SJCRH30 (cell line): Measurements from ENCODE around the gene BRME1. TPM values are rescaled to one million over a fixed set of nuclear protein-coding genes. Genes with fewer than 3 reads are reported as not detected.

ENCODE experiments used
- DNase-seq, 2 experiments: peaks; one replicate each; pipeline ENCODE4 v3.0.0-alpha.2; 2015 to 2020
- H3K27ac ChIP-seq: fragments of 250-450 bp; sonication (Bioruptor Pico); 2 replicates; pipeline ENCODE4 v1.5.1; 2020; ENCODE audit warnings: mild to moderate bottlenecking, moderate library complexity
- H3K27me3 ChIP-seq: fragments of 250-450 bp; sonication (Bioruptor Pico); 2 replicates; pipeline ENCODE4 v1.5.1; 2020; ENCODE audit warnings: mild to moderate bottlenecking, moderate library complexity
- H3K36me3 ChIP-seq: fragments of 250-450 bp; sonication (Bioruptor Pico); 2 replicates; pipeline ENCODE4 v1.5.1; 2020; ENCODE audit warnings: mild to moderate bottlenecking, moderate library complexity
- H3K4me1 ChIP-seq: fragments of 250-450 bp; sonication (Bioruptor Pico); 2 replicates; pipeline ENCODE4 v1.5.1; 2020; ENCODE audit warnings: mild to moderate bottlenecking, moderate library complexity
- H3K4me3 ChIP-seq: fragments of 250-450 bp; sonication (Bioruptor Pico); 2 replicates; pipeline ENCODE4 v1.5.1; 2020; ENCODE audit warnings: mild to moderate bottlenecking, moderate library complexity
- H3K9me3 ChIP-seq: fragments of 250-450 bp; sonication (Bioruptor Pico); replicated peaks from 2 replicates; pipeline ENCODE4 v1.5.1; 2020; ENCODE audit warnings: mild to moderate bottlenecking, moderate library complexity
- total RNA-seq: library from RNA; depleted of rRNA; stranded (reverse); fragments of >200 nt; shearing (Covaris generic); gene quantifications from 2 replicates; pipeline ENCODE4 v1.2.3, GENCODE V29; 2014

BRME1 gene
- total RNA-seq, 1 experiment from 2014 or later: 10.0 TPM

DNA sequence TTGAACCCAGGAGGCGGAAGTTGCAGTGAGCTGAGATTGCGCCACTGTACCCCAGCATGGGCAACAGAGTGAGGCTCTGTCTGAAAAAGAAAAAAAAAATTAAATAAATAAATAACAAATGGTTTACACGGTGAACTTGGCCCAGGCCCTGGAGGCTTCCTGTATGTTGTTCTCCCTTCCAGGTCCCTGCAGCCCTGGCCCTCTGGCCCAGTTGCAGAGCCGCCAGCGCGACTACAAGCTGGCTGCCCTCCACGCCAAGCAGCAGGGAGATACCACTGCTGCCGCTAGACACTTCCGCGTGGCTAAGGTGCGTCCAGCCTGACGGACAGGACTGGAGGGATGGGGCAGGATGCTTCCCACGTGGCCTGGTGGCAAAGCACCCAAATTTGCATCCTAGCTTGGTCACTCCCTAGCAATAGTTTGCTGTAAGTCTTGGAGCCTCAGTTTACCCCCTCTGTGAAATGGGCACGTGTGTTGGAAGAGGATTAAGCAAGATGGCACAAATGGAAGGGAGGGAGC lies 12.0 kb upstream of the BRME1 start:
- no peak overlapping the region for H3K4me3 ChIP-seq
- no peaks in the 10 kb centered on the region for H3K27me3 ChIP-seq
- H3K4me1 ChIP-seq: no peaks in the 10 kb centered on the region
- no peak overlapping the region for H3K27ac ChIP-seq
- H3K36me3 ChIP-seq: peaks cover 6% of the 10 kb centered on the region
- peaks cover 5% of the 10 kb centered on the region; the same call in 1 of the 2 replicates for H3K9me3 ChIP-seq
- no peak for DNase-seq

DNA sequence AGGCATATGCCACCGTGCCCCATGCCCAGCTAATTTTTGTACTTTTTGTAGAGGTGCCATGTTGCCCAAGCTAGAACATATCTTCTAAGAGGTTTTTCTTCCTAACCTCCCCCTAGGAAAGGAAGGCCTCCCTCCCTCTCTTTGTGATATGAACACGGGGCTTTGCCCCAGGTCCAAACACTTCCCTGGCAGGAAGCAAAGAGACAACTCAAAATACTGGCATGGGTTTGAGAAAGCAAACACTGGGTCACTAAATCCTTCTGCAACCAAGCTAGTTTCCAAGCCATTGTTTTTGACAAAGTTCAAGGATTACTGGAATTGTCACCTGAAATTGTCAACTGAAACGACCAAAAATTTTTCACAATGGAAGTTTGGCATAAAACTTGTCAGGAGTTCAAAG lies 8.9 kb upstream of the BRME1 start:
- no peaks in the 10 kb centered on the region for H3K9me3 ChIP-seq
- H3K27me3 ChIP-seq: no peaks in the 10 kb centered on the region
- H3K27ac ChIP-seq: no peak overlapping the region
- no peaks in the 10 kb centered on the region for H3K4me1 ChIP-seq
- H3K36me3 ChIP-seq: no peaks in the 10 kb centered on the region; the same call in 1 of the 2 replicates
- no peak for DNase-seq
- no peak overlapping the region for H3K4me3 ChIP-seq

DNA sequence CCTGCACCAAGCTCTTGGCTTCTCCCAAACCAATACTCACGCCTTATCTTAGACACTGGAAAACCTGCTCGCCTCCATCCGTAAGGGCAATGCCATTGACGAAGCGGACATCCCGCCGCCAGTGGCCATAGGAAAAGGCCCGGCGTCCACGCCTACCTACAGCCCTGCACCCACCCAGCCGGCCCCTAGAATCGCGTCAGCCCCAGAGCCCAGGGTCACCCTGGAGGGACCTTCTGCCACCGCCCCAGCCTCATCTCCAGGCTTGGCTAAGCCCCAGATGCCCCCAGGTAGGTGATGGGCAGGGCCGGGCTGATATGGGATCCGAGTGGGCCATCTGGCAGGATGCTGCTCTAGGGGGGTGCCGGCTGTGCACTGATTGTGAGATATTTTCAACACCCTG lies 7.4 kb upstream of the BRME1 start:
- H3K27me3 ChIP-seq: no peaks in the 10 kb centered on the region
- no peak for DNase-seq
- H3K4me3 ChIP-seq: no peak overlapping the region
- no peaks in the 10 kb centered on the region for H3K36me3 ChIP-seq
- no peaks in the 10 kb centered on the region for H3K4me1 ChIP-seq
- H3K9me3 ChIP-seq: no peaks in the 10 kb centered on the region
- no peak overlapping the region for H3K27ac ChIP-seq

DNA sequence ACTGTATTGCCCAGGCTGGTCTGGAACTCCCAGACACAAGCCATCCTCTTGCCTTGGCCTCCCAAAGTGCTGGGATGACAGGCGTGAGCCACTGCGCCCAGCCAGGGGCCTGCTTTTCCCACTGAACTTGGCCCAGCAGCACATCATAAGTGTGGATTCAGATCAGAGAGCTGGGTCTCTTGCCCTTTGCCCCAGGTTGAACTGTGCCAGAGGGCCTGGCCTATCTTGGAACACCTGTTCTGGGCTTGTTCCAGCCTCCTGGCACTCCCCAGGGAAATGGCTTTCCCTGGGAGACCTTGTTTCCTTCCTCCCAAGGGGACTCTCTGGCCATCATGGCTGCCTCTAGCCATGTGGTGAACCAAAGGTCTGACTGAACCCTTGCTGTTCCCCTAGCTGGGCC lies 3.5 kb upstream of the BRME1 start:
- H3K27me3 ChIP-seq: no peaks in the 10 kb centered on the region
- H3K36me3 ChIP-seq: no peaks in the 10 kb centered on the region
- no peak overlapping the region for H3K27ac ChIP-seq
- H3K9me3 ChIP-seq: no peaks in the 10 kb centered on the region
- H3K4me3 ChIP-seq: no peak overlapping the region
- peaks cover 4% of the 10 kb centered on the region; the same call in 1 of the 2 replicates for H3K4me1 ChIP-seq
- no peak for DNase-seq

DNA sequence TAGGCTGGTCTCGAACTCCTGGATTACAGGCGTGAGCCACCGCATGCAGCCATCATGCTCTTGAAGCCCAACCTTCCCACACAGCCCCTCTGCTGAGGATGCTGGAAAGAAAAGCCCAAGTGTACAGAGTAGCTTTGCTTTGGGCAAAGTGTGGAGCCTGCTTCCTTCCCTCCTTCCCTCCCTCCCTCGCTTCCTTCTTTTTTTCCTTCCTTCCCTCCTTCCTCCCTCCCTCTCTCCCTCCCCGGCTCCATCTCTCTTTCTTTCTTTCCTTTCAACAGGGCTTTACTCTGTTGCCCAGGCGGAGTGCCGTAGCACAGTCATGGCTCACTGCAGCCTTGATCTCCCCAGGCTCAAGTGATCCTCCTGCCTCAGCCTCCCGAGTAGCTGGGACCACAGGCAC lies 2.8 kb upstream of the BRME1 start:
- H3K9me3 ChIP-seq: no peaks in the 10 kb centered on the region
- no peak overlapping the region for H3K27ac ChIP-seq
- H3K27me3 ChIP-seq: no peaks in the 10 kb centered on the region

DNA sequence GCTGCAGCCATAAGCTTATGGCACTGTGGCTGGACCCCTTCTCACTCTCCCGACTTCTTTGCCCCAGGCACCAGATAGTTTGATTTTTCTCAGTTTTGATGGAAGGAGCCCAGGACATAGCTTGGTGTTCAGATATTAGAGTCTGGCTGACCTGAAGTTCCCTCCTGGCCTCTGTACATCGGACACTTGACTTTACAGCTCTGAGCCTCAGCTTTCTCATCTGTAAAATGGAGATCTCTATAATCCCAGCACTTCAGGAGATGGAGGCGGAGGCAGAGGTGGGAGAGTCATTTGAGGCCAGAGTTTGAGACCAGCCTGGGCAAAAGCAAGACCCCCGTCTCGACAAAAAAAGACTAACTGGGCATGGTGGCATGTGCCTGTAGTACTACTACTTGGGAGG lies 993 bp upstream of the BRME1 start:
- Histone ChIP-seq H3K27me3 (no peaks in the 10 kb centered on the region), H3K4me3 (peak overlapping the region; percentile 87), H3K27ac (no peak overlapping the region), H3K36me3 (no peaks in the 10 kb centered on the region), H3K9me3 (no peaks in the 10 kb centered on the region), H3K4me1 (peaks cover 4% of the 10 kb centered on the region; the same call in 1 of the 2 replicates)
- no peak for DNase-seq

More for the DNA sequence above, 2.8 kb upstream of the BRME1 start:
- Histone ChIP-seq H3K36me3 (no peaks in the 10 kb centered on the region), H3K4me3 (no peak overlapping the region), H3K4me1 (peaks cover 4% of the 10 kb centered on the region; the same call in 1 of the 2 replicates)
- DNase-seq: no peak

DNA sequence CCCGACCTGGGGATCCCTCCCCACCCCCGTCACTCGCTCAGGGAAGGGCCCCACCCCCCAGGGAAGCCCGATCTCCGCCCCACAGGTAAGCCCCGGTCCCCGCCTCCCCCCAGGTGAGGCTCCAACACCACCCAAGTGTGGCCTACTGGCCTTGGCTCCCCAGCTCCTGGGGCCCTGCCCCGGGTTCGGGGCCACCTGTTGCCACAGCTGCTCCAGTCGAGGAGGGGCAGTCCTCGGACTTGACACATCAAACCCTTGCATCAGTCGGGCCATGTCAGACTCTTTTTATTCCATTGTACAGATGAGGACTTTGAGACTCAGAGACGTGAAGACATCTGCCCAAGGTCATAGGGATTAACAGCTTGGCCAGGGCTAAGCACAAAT lies 596 bp upstream of the BRME1 start:
- H3K27ac ChIP-seq: peak overlapping the region; percentile 60
- DNase-seq: peak; percentile 58 to 62
- no peaks in the 10 kb centered on the region for H3K27me3 ChIP-seq
- no peaks in the 10 kb centered on the region for H3K9me3 ChIP-seq
- H3K4me1 ChIP-seq: peaks cover 4% of the 10 kb centered on the region; the same call in 1 of the 2 replicates
- H3K4me3 ChIP-seq: peak overlapping the region; percentile 87
- H3K36me3 ChIP-seq: no peaks in the 10 kb centered on the region

DNA sequence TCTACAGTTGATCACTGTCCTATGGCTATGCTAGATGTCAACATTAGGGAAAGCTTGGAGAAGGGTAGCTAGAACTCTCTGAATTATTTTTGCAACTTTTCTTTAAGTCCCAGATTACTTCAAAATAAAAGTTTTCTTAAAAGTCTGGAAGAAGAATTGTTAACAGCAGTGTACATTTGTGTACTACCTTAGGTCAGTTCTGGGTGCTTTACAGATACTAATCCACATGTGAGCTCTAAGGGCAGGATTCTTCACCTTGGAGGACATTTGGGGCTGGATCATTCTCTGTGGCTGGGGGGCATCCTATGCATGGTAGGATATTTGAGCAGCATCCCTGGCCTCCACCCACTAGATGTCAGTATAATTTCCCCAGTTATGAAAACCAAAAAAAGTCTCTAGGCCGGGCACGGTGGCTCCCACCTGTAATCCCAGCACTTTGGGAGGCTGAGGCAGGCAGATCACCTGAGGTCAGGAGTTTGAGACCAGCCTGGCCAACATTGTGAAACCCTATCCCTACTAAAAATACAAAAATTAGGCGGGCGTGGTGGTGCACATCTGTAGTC lies 2.8 kb downstream of the BRME1 start:
- Histone ChIP-seq H3K27me3 (no peaks in the 10 kb centered on the region), H3K4me1 (peaks cover 4% of the 10 kb centered on the region; the same call in 1 of the 2 replicates), H3K27ac (no peak overlapping the region), H3K4me3 (no peak overlapping the region), H3K9me3 (no peaks in the 10 kb centered on the region), H3K36me3 (no peaks in the 10 kb centered on the region)
- DNase-seq: peak in 1 of 2 experiments; percentile 39

DNA sequence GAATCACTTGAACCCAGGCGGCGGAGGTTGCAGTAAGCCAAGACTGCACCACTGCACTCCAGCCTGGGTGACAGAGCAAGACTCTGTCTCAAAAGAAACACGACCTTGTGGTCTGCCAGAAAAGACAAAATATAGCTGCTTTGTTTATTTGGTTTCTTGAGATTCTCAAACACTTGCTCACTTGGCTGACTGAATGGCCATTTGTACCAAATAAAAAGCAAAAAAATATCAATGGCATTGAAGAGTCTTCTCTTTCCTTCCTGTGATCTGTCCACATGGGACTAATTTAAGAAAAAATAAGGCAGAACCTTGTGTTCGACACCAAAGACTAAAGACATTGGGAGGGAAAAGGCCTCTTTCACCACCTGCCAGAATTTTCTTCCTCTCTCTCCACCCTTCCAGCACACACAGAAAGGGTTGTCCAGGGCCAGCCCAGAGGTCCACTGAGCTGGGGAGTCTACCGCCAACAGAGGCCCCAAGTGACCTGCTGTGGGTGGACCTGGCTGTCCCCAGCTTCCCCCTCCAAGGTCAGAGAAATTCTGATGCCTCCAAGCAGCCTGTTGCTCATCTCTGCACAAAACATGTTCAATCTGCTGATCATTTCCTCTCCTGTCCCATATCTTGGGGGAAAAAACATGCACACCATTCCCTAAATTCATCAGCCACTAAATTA lies 5.9 kb downstream of the BRME1 start:
- Histone ChIP-seq H3K4me1 (no peaks in the 10 kb centered on the region), H3K36me3 (no peaks in the 10 kb centered on the region), H3K27ac (no peak overlapping the region), H3K27me3 (no peaks in the 10 kb centered on the region), H3K9me3 (no peaks in the 10 kb centered on the region), H3K4me3 (no peak overlapping the region)
- no peak for DNase-seq

DNA sequence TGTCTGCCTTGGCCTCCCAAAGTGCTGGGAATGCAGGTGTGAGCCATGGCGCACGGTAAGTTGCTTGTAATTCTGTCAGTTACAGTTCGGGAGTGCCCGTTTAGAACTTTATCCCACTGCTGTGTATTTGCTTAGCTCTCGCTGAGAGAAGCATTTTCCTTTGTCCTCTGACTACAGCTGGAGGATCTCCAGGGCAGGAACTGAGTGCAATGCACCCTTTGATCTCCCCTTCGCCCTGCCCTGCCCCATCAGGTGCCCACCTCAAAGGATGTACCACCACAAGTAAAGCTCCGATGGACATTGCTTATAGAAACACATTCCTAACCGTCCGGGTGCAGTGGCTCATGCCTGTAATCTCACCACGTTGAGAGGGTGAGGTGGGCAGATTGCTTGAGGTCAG lies 6.5 kb downstream of the BRME1 start:
- no peaks in the 10 kb centered on the region for H3K4me1 ChIP-seq
- H3K36me3 ChIP-seq: no peaks in the 10 kb centered on the region
- H3K4me3 ChIP-seq: no peak overlapping the region
- no peak overlapping the region for H3K27ac ChIP-seq
- DNase-seq: no peak
- no peaks in the 10 kb centered on the region for H3K9me3 ChIP-seq
- H3K27me3 ChIP-seq: no peaks in the 10 kb centered on the region

DNA sequence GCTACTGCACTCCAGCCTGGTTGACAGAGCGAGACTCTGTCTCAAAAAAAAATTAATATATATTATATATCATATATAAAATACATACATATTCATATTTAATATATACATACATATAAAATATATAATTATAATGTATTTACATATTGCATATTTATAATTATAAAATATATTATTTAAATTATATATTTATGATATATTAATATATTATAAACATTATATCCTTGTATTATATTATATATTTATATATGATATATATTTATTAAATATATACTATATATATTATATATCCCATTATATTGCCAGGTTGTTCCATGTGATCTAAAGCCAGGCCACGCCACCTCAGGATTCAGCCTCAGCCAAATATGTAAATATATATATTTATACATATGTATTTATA lies 9.7 kb downstream of the BRME1 start:
- DNase-seq: no peak
- no peaks in the 10 kb centered on the region for H3K36me3 ChIP-seq
- no peaks in the 10 kb centered on the region for H3K9me3 ChIP-seq
- no peaks in the 10 kb centered on the region for H3K27me3 ChIP-seq
- H3K4me1 ChIP-seq: no peaks in the 10 kb centered on the region
- no peak overlapping the region for H3K4me3 ChIP-seq
- H3K27ac ChIP-seq: no peak overlapping the region

DNA sequence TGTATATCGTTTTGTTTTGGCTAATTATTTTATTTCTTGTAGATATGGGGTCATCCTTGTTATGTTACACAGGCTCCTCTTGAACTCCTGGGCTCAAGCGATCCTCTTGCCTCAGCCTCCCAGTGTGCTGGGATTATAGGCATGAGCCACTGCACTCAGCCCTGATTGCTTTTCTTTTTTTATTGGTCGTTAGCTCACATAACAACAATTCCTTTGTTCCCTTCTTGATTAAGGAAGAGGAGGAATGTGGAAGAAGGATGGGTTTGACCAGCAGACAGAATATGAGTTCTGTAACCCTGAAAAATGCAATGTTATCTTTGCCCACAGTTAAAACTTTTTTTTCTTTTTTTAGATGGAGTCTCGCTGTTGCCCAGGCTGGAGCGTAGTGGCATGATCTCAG lies 11.4 kb downstream of the BRME1 start:
- no peak overlapping the region for H3K27ac ChIP-seq
- H3K27me3 ChIP-seq: no peaks in the 10 kb centered on the region
- no peak for DNase-seq

DNA sequence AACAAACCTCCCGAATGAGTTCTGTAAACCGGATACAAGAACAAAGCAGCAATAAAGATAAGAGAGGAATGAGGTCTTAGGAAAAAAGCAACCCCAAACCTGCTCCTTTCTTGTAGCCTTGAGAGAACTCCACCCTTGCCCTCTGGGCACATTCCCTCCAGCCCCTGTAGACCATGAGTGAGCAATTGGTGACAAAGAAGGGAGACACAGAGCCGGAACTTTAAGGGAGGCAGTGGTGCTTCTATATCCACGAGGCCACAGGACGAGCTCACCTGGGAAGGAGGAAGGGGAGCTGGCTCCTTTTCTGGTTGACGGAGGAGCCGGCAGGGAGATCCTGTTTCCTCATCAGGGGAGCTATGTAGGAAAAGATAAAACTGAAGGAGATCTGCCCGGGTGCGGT lies 13.0 kb downstream of the BRME1 start:
- no peaks in the 10 kb centered on the region for H3K9me3 ChIP-seq
- no peaks in the 10 kb centered on the region for H3K4me1 ChIP-seq
- DNase-seq: no peak
- H3K36me3 ChIP-seq: no peaks in the 10 kb centered on the region
- H3K4me3 ChIP-seq: no peak overlapping the region
- H3K27me3 ChIP-seq: no peaks in the 10 kb centered on the region
- no peak overlapping the region for H3K27ac ChIP-seq

More for the DNA sequence above, 11.4 kb downstream of the BRME1 start:
- H3K36me3 ChIP-seq: no peaks in the 10 kb centered on the region
- no peaks in the 10 kb centered on the region for H3K9me3 ChIP-seq
- H3K4me1 ChIP-seq: no peaks in the 10 kb centered on the region
- H3K4me3 ChIP-seq: no peak overlapping the region

DNA sequence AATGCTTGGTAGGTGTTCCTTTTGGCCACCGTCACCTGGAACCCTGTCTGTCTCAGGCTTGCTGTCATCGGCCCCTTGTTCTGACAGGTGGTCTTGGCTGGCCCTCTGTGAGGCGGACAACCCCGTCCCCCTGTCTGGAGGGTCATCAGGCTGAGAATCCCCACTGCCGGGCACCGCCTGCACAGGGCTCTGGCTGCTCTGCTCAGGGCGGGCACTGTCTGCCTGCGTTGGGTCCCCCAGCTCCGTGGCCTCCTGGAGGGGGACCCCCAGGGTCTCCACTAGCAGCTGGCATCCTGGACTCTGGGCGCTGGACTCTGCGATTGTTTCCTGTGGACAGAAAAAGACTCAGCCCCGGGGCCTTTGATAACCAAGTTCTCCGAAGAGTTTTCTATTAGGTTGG lies 15.8 kb downstream of the BRME1 start:
- Histone ChIP-seq H3K4me3 (no peak overlapping the region), H3K36me3 (no peaks in the 10 kb centered on the region), H3K27me3 (peaks cover 2% of the 10 kb centered on the region; the same call in 1 of the 2 replicates), H3K4me1 (no peaks in the 10 kb centered on the region; the same call in 1 of the 2 replicates), H3K9me3 (no peaks in the 10 kb centered on the region), H3K27ac (no peak overlapping the region)
- DNase-seq: no peak

DNA sequence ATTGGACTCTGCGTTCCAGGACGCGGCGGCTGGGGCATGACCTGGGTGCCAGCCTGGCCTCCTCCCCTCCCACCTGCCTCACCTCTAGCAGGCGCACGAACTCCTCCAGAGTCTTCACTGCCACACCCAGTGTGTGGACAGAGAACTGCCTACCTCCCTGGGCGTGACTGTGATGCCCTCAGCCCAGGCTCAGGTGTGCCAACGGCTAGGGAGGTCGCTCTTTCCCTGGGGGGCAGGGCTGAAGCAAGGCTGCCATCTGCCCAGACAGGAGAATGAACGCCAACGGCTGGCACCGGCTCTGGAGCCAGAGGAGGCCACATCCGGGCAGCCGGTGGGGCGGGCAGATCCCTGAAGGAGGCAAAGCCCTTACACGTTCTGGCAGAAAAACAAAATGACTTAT lies 17.6 kb downstream of the BRME1 start:
- H3K4me3 ChIP-seq: no peak overlapping the region

More for the DNA sequence above, 17.6 kb downstream of the BRME1 start:
- Histone ChIP-seq H3K27me3 (peaks cover 2% of the 10 kb centered on the region; the same call in 1 of the 2 replicates), H3K9me3 (no peaks in the 10 kb centered on the region), H3K4me1 (no peaks in the 10 kb centered on the region; the same call in 1 of the 2 replicates), H3K27ac (no peak overlapping the region), H3K36me3 (no peaks in the 10 kb centered on the region)
- DNase-seq: no peak
